HG03558 (cell line): Measurements from ENCODE around the gene CLDN7.

ENCODE experiments used
- ATAC-seq: cut with Tn5 transposase; IDR thresholded peaks from one replicate; pipeline ENCODE4 v1.9.1; 2021; ENCODE audit warnings: moderate number of reproducible peaks; ENCODE audit not compliant: unreplicated experiment; ENCODE audit errors: extremely low read depth

CLDN7 gene

GRCh38 chr17:7222093-7222971 lies 39.9 kb downstream of the CLDN7 start:
- ATAC-seq = no peak

- ATAC-seq = no peak
Observed at GRCh38 chr17:7221278-7222092, 40.8 kb downstream of the CLDN7 start.

- no peak for ATAC-seq
Observed at GRCh38 chr17:7220593-7221277, 41.5 kb downstream of the CLDN7 start.

GRCh38 chr17:7219812-7220592 lies 42.3 kb downstream of the CLDN7 start, which contains the start of the genes ACADVL and DLG4:
Gene ACADVL (plus strand): TSS chr17:7219938. CDS start chr17:7219985, 47 bp downstream.
Gene DLG4 (minus strand): TSS chr17:7219836.
- no peak for ATAC-seq

- ATAC-seq = no peak
Observed at GRCh38 chr17:7219229-7219811, 43.0 kb downstream of the CLDN7 start.

DNA sequence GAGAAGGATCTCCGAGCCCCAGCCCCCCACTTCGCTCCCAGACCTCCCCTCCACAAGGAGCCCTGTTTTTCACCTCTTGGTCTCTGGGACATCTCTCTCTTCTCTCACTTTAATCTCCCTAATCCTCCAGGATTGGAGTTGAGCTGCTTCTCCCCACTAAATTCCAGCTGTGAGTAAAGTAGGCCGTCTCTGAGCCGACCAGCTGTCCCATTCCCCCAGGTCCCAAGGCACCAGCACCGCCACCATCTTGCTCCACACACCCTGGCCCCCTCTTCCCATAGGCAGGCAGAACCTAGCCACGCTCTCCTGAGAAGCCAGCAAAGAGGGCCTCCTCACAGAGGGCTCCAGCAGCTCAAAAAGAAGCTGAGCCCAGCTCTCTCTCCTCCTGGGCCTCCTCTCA lies 43.5 kb downstream of the CLDN7 start:
- ATAC-seq = no peak

DNA sequence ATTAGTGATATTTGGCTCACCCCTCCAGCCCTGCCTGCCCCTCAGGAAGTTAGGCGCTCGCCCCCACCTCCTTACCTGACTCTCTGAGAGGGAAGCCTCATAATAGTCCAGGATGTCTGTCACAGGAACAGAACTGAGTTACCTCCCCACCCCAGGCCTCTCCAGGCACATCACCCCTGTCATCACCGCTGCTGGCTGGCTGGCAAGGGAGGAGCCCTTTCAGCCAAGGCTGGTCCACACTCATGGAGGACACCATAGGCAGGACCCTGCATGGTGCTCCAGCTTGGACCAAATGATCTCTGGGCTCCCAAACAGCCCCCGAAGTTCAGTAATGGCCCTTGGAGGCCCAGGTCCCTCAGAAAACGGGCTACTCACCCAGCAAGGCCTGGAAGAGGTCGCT lies 44.1 kb downstream of the CLDN7 start:
- ATAC-seq = no peak

GRCh38 chr17:7217113-7217987 lies 44.9 kb downstream of the CLDN7 start:
- ATAC-seq = no peak

GRCh38 chr17:7216242-7217112 lies 45.8 kb downstream of the CLDN7 start:
- ATAC-seq = no peak

- ATAC-seq = no peak
Observed at GRCh38 chr17:7215652-7216180, 46.6 kb downstream of the CLDN7 start.

- ATAC-seq = no peak
Observed at GRCh38 chr17:7215136-7215638, 47.1 kb downstream of the CLDN7 start.

DNA sequence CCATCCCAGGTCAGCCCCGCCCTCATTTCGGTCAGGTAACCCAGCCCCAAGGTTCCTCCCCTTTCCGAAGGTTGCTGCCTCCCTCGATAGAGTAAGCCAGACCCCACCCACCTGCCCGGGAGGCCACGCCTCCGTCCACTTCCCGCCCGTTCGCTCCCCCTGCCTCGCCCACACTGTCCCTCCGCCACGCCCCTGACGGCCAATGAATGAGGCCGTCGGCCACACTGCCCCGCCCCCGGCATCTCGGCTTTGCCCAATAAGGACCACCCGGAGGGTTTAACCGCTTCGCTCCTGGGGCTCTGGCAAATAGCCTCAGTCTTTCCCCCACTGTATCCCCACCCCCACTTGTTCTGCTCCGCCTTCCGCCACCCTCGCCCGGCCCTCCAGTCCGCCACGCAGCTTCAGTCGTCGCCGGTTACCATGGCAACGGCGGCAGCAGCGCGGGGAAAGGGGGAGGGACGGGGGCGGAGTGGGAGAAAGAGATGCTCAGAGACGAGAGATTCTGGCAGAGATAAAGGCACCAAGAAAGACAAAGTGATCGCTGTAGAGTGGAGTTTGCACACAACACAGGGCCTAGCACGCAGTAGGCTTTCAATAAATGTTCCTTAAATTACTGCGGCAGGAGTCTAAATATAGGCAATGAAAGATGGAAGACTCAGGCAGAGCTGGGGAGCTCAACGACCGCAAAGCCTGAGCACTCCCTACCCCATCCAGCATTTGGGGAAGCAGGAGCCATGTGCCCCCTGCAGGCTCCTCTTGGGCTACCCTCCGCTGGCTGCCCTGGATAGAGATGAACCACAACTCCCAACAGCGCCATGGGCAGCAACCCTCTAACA lies 47.8 kb downstream of the CLDN7 start:
- peak; percentile 50 for ATAC-seq

DNA sequence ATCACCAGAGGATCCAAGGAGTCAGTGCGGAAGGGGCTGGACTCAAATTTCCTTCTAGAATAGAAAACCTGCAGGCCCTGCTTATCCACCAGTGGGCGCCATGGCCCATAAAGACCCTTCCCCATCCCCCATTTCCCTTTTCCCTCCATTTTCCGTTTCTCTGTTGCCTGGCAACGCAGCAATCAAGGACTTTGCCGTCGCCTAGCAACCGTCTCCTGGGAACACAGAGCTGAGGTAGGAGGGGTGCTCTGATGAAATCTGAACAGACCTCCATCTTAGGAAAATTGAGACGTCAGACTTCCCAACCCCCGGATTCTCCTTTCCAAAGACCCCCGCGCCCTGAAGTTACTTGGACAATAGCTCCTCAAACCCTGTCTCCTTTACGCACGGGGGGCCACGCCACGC lies 48.4 kb downstream of the CLDN7 start:
- ATAC-seq = no peak

- no peak for ATAC-seq
Observed at GRCh38 chr17:7211491-7212273, 50.6 kb downstream of the CLDN7 start.
